ENCODE data around the gene BCL2L1. TPM values are rescaled to one million over a fixed set of nuclear protein-coding genes. Genes with fewer than 3 reads are reported as not detected.

Gene BCL2L1
- total and polyA plus RNA-seq, 2 experiments from 2014 or later, result 42.4 to 110 TPM

DNA sequence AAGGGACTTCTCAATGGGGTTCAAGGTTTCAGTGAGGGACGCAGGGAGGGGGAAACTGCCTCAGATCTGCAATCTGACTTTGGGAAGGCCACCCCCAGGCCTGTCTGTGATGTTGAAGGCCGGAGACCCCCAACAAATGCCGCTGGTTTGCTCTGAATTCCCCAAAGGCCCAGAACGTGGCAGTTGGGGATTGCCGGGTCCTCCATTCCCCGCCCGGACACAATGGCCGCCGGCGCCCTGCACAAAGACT, 326 bp upstream of the BCL2L1 start:
- Mint-ChIP-seq H3K27ac (peak overlapping the region; percentile 96), H3K36me3 (ENCODE audit: low read depth) (peaks cover 37% of the 10 kb centered on the region), H3K4me1 (peaks cover 42% of the 10 kb centered on the region), H3K9me3 (no peaks in the 10 kb centered on the region; the same call in 2 of the 3 replicates), H3K4me3 (peak overlapping the region; percentile 90), H3K27me3 (ENCODE audit: insufficient read depth, low read depth, poor library complexity) (peaks cover 20% of the 10 kb centered on the region)
- peak overlapping the region; percentile 71 for H3K4me3 ChIP-seq
- ATAC-seq (no peak), DNase-seq (ENCODE audit: low spot score) (no peak)
- peak overlapping the region; percentile 70; the same call in 1 of the 2 replicates for H2AFZ ChIP-seq
- H3K36me3 ChIP-seq (ENCODE audit: insufficient read depth), result 0 out of 2 replicates have a peak, but pooled peaks cover 4% of the 10 kb centered on the region
- peak overlapping the region; percentile 86 for H3K4me2 ChIP-seq
- peaks cover 8% of the 10 kb centered on the region for H3F3A ChIP-seq (replicated peaks; ENCODE audit: low read depth)
- H3K9me2 ChIP-seq (ENCODE audit: insufficient read depth), result no peaks in the 10 kb centered on the region
- peaks cover 35% of the 10 kb centered on the region for H3K4me1 ChIP-seq (ENCODE audit: insufficient read depth)
- peaks cover 42% of the 10 kb centered on the region for H3K79me2 ChIP-seq (replicated peaks; ENCODE audit: insufficient read depth)
- peak overlapping the region; percentile 100 for H3K27ac ChIP-seq (ENCODE audit: low read depth)
- H3K27me3 ChIP-seq (ENCODE audit: insufficient read depth), result no peaks in the 10 kb centered on the region
- H4K20me1 ChIP-seq (replicated peaks; ENCODE audit: insufficient read depth), result no peaks in the 10 kb centered on the region
- no peak for TF ChIP-seq ZNF331 (CRISPR knock-in tag; IDR thresholded peaks at IDR 0.05; ENCODE audit: low read depth)
- TF ChIP-seq STAT1 (IDR thresholded peaks at IDR 0.05; ENCODE audit: unreplicated experiment), result no peak
- no peak for TF ChIP-seq EZH2 (IDR thresholded peaks at IDR 0.05; ENCODE audit: low read depth, unreplicated experiment)
- TF ChIP-seq CTCF (conservative IDR thresholded peaks at IDR 0.05; ENCODE audit: low read depth in 2 of 2), result peak in 1 of 2 experiments; percentile 38; a peak in 1 of 4 replicates
- no peak for TF ChIP-seq EZH2phosphoT487 (IDR thresholded peaks at IDR 0.05; ENCODE audit: unreplicated experiment)
- TF ChIP-seq POLR2AphosphoS5 (IDR thresholded peaks at IDR 0.05; ENCODE audit: low read depth), result 0 out of 2 replicates have a peak, but pooled peaks have one; percentile 10
- TF ChIP-seq NANOG (IDR thresholded peaks at IDR 0.05; ENCODE audit: borderline replicate concordance), result no peak
- TF ChIP-seq ETS1 (IDR thresholded peaks at IDR 0.05), result no peak

- peaks cover 8% of the 10 kb centered on the region; the same call in 1 of the 2 replicates for H3K36me3 ChIP-seq (ENCODE audit: insufficient read depth)
- H3K79me2 ChIP-seq (replicated peaks; ENCODE audit: insufficient read depth), result peaks cover 56% of the 10 kb centered on the region
- H3K36me3 Mint-ChIP-seq (ENCODE audit: low read depth), result peaks cover 48% of the 10 kb centered on the region
- peaks cover 20% of the 10 kb centered on the region for H3K27me3 Mint-ChIP-seq (ENCODE audit: insufficient read depth, low read depth, poor library complexity)
- no peaks in the 10 kb centered on the region for H3K9me2 ChIP-seq (ENCODE audit: insufficient read depth)
- peak overlapping the region; percentile 86 for H3K4me2 ChIP-seq
- no peak overlapping the region for H2AFZ ChIP-seq
- H3K4me3 Mint-ChIP-seq, result peak overlapping the region; percentile 90
- no peaks in the 10 kb centered on the region; the same call in 2 of the 3 replicates for H3K9me3 Mint-ChIP-seq
- no peaks in the 10 kb centered on the region for H3K27me3 ChIP-seq (ENCODE audit: insufficient read depth)
- no peak for ATAC-seq
- H3K4me3 ChIP-seq, result peak overlapping the region; percentile 71
- H3K27ac ChIP-seq (ENCODE audit: low read depth), result peak overlapping the region; percentile 100
- no peaks in the 10 kb centered on the region for H4K20me1 ChIP-seq (replicated peaks; ENCODE audit: insufficient read depth)
- peaks cover 49% of the 10 kb centered on the region for H3K4me1 ChIP-seq (ENCODE audit: insufficient read depth)
- H3F3A ChIP-seq (replicated peaks; ENCODE audit: low read depth), result peaks cover 8% of the 10 kb centered on the region
- H3K27ac Mint-ChIP-seq, result no peak overlapping the region
- peak; percentile 43 for DNase-seq (ENCODE audit: low spot score)
- H3K4me1 Mint-ChIP-seq, result peaks cover 53% of the 10 kb centered on the region
- TF ChIP-seq, protein P1, sequence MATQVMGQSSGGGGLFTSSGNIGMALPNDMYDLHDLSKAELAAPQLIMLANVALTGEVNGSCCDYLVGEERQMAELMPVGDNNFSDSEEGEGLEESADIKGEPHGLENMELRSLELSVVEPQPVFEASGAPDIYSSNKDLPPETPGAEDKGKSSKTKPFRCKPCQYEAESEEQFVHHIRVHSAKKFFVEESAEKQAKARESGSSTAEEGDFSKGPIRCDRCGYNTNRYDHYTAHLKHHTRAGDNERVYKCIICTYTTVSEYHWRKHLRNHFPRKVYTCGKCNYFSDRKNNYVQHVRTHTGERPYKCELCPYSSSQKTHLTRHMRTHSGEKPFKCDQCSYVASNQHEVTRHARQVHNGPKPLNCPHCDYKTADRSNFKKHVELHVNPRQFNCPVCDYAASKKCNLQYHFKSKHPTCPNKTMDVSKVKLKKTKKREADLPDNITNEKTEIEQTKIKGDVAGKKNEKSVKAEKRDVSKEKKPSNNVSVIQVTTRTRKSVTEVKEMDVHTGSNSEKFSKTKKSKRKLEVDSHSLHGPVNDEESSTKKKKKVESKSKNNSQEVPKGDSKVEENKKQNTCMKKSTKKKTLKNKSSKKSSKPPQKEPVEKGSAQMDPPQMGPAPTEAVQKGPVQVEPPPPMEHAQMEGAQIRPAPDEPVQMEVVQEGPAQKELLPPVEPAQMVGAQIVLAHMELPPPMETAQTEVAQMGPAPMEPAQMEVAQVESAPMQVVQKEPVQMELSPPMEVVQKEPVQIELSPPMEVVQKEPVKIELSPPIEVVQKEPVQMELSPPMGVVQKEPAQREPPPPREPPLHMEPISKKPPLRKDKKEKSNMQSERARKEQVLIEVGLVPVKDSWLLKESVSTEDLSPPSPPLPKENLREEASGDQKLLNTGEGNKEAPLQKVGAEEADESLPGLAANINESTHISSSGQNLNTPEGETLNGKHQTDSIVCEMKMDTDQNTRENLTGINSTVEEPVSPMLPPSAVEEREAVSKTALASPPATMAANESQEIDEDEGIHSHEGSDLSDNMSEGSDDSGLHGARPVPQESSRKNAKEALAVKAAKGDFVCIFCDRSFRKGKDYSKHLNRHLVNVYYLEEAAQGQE (IDR thresholded peaks at IDR 0.05; ENCODE audit: unreplicated experiment), result no peak
- TF ChIP-seq POLR2AphosphoS5 (IDR thresholded peaks at IDR 0.05; ENCODE audit: low read depth), result no peak
These were observed 1.0 kb downstream of the BCL2L1 start for GRCh38 chr20:31721408-31722256.

Data from GM23338 (cell line).